ENCODE measurements around the gene C8B.

- TF ChIP-seq TAF1 (IDR thresholded peaks at IDR 0.05; ENCODE audit: low read depth) (no peak), YY1 (IDR thresholded peaks at IDR 0.05; ENCODE audit: low read depth) (no peak), REST (IDR thresholded peaks at IDR 0.05; ENCODE audit: low read depth) (no peak), USF1 (IDR thresholded peaks at IDR 0.05) (no peak), TCF12 (IDR thresholded peaks at IDR 0.05; ENCODE audit: low read depth) (no peak), MAX (IDR thresholded peaks at IDR 0.05) (no peak), NFIC (IDR thresholded peaks at IDR 0.05) (no peak), FOXM1 (IDR thresholded peaks at IDR 0.05; ENCODE audit: borderline replicate concordance, low read depth) (no peak), EP300 (IDR thresholded peaks at IDR 0.05; ENCODE audit: borderline replicate concordance) (no peak), CEBPB (IDR thresholded peaks at IDR 0.05) (no peak), CREB1 (IDR thresholded peaks at IDR 0.05; ENCODE audit: low read depth) (no peak), TEAD4 (IDR thresholded peaks at IDR 0.05) (no peak)
Observed at GRCh38 chr1:57015071-57015470, 49.3 kb upstream of the C8B start.

All from Ishikawa (cell line).